Brain microvascular endothelial cell (primary cell): ENCODE measurements around the gene TNFRSF13B.

ENCODE experiments used
- DNase-seq: peaks from one replicate; pipeline ENCODE4 v3.0.0-alpha.2; 2020
- H3K27ac ChIP-seq: fragments of 250-450 bp; sonication (Bioruptor Pico); 2 replicates; pipeline ENCODE4 v1.5.1; 2020; ENCODE audit warnings: mild to moderate bottlenecking, moderate library complexity
- H3K27me3 ChIP-seq: fragments of 250-450 bp; sonication (Bioruptor Pico); replicated peaks from 2 replicates; pipeline ENCODE4 v1.5.1; 2020; ENCODE audit warnings: mild to moderate bottlenecking
- H3K36me3 ChIP-seq: fragments of 250-450 bp; sonication (Bioruptor Pico); replicated peaks from 2 replicates; pipeline ENCODE4 v1.5.1; 2020; ENCODE audit warnings: mild to moderate bottlenecking
- H3K4me3 ChIP-seq: 2 replicates; pipeline ENCODE4 v1.5.1; 2011; ENCODE audit warnings: low read depth, mild to moderate bottlenecking, control low read depth, low read length, moderate library complexity
- in situ Hi-C: cut with HindIII; loops from 2 replicates; pipeline ENCODE4 v1.10.0; 2017; ENCODE audit warnings: low sequenced_read_pairs, low pct_ligation_motif_present
- TF ChIP-seq, protein P1 (sequence below): IDR thresholded peaks from 2 replicates; pipeline ENCODE4 v1.5.1; 2011; ENCODE audit warnings: low read depth, mild to moderate bottlenecking, moderate library complexity, low read length, control low read depth, inconsistent platforms; ENCODE audit errors: missing control alignments

The TNFRSF13B gene

DNA sequence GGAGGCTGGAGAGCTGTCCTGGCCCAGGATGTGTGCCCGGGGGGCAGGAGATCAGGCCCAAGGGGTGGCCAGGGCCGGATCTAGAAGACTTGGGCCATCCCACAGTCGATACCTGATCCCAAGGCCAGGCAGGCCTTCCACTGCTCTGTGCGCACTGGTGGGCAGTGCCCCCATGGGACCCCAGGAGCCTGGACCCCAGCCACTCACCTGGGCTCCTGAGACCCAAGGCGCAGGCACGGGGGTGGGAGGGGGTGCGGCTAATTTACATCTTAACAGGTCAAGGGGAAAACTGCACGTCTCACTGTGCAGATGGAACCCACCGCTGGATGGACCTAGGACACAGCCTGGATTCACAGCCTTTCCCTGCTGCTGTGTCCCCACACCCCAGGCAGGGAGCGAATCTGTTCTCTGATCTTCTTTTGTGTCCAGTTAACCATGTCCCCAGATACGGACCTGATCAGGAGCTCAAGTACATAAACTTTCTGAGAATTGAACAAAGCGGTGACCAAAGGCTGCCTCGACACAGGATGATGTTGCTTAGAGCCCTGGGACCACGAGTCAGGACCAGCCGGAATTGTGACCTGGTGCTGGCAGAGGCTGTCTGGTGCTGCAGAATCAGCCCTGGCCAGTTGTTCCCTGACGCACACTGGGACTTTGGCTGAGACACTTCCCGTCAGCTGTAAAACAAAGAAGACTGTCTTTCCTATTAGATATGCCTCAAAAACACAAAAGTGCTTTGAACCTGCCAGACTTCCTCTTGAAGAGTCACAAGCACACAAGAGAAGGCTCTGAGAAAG, 60.6 kb downstream of the TNFRSF13B start:
- H3K4me3 ChIP-seq = no peak overlapping the region
- TF ChIP-seq, protein P1, sequence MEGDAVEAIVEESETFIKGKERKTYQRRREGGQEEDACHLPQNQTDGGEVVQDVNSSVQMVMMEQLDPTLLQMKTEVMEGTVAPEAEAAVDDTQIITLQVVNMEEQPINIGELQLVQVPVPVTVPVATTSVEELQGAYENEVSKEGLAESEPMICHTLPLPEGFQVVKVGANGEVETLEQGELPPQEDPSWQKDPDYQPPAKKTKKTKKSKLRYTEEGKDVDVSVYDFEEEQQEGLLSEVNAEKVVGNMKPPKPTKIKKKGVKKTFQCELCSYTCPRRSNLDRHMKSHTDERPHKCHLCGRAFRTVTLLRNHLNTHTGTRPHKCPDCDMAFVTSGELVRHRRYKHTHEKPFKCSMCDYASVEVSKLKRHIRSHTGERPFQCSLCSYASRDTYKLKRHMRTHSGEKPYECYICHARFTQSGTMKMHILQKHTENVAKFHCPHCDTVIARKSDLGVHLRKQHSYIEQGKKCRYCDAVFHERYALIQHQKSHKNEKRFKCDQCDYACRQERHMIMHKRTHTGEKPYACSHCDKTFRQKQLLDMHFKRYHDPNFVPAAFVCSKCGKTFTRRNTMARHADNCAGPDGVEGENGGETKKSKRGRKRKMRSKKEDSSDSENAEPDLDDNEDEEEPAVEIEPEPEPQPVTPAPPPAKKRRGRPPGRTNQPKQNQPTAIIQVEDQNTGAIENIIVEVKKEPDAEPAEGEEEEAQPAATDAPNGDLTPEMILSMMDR = no peak
- DNase-seq = no peak
- no peaks in the 10 kb centered on the region for H3K27me3 ChIP-seq
- in situ Hi-C loops = no loop called here
- no peak overlapping the region for H3K27ac ChIP-seq
- no peaks in the 10 kb centered on the region for H3K36me3 ChIP-seq

DNA sequence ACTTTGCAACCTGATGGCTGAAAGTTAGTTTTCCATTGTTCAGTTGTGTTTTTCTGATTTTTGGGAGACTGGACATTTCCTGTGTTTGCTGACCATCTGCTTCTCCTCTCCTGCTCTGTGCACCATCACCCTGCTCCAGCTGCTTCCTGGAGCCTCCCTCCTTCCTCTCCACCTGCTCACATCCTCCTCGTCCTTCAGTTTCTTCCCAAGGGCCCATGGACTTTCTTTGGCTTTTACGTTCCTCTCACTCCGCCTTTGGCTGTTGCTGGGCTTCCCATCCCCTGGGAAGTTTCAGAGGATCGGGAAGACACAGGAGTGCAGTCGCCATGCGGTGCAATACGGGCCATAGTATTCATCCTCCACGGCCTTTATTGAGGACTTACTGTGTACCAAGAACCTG, 61.6 kb downstream of the TNFRSF13B start:
- DNase-seq = no peak
- no peak overlapping the region for H3K27ac ChIP-seq
- TF ChIP-seq, protein P1 = no peak
- no peaks in the 10 kb centered on the region for H3K36me3 ChIP-seq
- no peak overlapping the region for H3K4me3 ChIP-seq
- H3K27me3 ChIP-seq = no peaks in the 10 kb centered on the region
- in situ Hi-C loops = no loop called here

DNA sequence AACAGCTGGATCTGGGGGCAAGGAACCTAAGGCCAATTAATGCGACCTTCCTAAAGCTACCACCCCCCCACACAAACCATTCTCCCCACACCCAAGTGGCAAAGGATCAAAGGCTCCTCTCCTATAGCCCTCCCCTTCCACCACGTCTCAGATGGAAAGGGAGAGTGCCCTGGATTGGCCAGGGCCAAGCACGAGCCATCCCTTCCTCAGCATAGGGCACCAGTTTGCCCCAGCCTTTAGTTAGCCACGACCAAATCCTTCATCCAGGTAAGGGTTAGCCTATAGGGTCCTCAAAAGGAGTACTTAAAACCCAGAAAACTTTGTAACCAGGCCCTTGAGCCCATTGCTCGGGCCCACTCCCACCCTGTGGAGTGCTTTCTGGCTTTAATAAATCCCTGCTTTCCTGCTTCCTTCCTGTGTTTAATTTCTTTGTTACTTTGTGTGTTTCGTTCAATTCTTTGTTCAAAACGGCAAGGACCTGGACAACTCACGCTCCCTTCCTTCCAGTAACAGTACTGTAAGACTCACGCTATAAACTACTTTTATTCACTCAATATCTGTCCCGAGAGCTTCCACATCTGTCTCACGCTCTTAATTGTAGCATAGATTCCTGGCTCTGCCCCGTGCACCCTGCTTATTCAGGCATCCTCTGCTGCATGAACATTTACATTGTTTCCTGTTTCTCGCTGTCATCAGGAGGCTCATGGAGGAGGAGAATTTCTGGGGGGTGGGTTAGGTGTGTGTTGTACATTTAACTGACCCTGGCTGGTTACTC, 62.3 kb downstream of the TNFRSF13B start:
- in situ Hi-C loops = no loop called here
- no peaks in the 10 kb centered on the region for H3K27me3 ChIP-seq
- H3K4me3 ChIP-seq = no peak overlapping the region
- no peak overlapping the region for H3K27ac ChIP-seq
- DNase-seq = no peak
- TF ChIP-seq, protein P1 = no peak
- no peaks in the 10 kb centered on the region for H3K36me3 ChIP-seq

DNA sequence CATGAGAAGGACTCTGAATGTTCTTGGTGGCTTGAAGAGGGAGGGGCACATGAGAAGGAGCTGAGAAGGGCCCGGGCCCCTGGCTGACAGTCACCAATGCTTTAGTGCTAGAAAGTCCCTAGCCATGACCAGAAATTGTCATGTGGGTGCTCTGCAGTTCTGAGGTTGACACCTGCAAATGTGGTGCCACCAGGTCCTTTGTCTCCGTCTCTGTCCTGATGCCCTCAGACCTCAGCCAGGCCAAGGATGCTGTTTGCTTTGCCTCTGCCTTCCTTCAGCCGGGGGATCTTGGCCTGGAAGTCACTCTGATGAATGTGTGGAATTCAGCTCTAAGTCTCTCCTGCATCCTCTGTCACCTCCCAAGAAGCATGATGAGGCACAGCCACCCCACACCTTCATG, 63.6 kb downstream of the TNFRSF13B start:
- no peak overlapping the region for H3K4me3 ChIP-seq
- TF ChIP-seq, protein P1 = no peak
- no peaks in the 10 kb centered on the region for H3K27me3 ChIP-seq
- in situ Hi-C loops = no loop called here
- no peaks in the 10 kb centered on the region for H3K36me3 ChIP-seq
- DNase-seq = no peak
- H3K27ac ChIP-seq = no peak overlapping the region

DNA sequence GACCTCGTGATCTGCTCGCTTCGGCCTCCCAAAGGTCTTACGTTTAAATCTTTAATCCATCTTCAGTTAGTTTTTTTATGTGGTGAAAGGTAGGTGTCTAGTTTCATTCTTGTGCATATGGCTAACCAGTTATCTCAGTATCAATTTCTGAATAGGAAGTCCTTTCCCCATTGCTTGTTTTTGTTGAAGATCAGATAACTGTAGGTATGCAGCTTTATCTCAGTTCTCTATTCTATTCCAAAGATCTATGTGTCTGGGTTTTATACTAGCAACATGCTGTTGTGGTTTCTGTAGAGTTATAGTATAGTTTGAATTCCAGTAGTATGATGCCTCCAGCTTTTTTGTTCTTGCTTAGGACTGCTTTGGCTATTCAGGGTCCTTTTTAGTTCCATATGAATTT, 65.2 kb downstream of the TNFRSF13B start:
- H3K27me3 ChIP-seq = no peaks in the 10 kb centered on the region
- peak overlapping the region; percentile 82 for H3K27ac ChIP-seq
- in situ Hi-C loops = no loop called here
- TF ChIP-seq, protein P1 = no peak
- H3K4me3 ChIP-seq = no peak overlapping the region
- DNase-seq = peak; percentile 27
- H3K36me3 ChIP-seq = no peaks in the 10 kb centered on the region
